ENCODE results near the gene RPL13.
"Not testable (repeated sequence)": the region's sequence is repeated elsewhere in the genome, so short reads cannot be mapped to it uniquely, and the experiment has no call there.

- not testable (repeated sequence) for TF ChIP-seq POLR2A, CTCF (IDR thresholded peaks at IDR 0.05)
Measured at GRCh38 chr16:89587676-89588075, 27.2 kb downstream of the RPL13 start.

Data from Peyer's patch (tissue), 4 donors.